Measurements from ENCODE around the gene DNAJB8.

DNAJB8 gene

DNA sequence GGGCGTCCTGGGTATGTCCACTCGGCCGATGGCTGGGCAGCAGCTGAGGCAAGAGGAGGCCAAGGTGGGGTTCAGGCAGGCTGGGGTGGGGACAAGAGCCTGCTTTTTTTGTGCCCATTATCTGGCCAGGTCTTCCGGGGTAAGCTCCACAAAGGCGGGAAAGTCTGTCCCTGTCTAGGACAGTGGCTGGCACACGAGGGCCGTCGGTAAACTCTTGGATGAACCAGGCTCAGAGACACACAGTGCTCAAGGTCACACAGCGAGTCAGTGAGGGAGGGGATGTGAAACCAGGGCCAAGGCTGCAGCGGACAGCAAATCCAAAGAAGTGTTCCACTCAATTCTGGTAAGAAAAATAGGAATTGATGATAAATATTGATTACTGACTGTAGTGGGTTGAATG is 2.9 kb downstream of the DNAJB8 start:
- no peak for DNase-seq

DNA sequence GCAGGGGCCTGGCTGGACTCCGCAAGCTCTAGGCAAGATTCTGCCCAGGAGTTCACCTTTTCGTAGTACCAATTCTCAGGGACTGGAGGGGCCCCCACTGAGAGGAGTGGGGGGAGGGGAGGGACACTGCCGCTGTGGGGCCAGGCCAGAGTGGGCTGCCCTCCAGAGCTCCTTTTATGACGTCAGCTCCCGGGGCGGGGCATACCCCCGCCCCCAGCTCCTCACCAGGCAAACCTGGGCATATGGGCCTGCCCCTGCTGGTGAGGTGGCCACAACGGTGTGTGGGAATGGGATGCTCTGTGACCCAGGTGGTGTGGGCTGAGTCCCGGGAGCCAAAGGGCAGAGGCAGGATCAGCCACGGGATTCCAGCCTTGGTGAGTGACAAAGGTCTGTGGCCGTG is 3.3 kb downstream of the DNAJB8 start:
- DNase-seq: no peak

GRCh38 chr3:128462931-128463330 is 3.8 kb downstream of the DNAJB8 start:
- no peak for DNase-seq

DNA sequence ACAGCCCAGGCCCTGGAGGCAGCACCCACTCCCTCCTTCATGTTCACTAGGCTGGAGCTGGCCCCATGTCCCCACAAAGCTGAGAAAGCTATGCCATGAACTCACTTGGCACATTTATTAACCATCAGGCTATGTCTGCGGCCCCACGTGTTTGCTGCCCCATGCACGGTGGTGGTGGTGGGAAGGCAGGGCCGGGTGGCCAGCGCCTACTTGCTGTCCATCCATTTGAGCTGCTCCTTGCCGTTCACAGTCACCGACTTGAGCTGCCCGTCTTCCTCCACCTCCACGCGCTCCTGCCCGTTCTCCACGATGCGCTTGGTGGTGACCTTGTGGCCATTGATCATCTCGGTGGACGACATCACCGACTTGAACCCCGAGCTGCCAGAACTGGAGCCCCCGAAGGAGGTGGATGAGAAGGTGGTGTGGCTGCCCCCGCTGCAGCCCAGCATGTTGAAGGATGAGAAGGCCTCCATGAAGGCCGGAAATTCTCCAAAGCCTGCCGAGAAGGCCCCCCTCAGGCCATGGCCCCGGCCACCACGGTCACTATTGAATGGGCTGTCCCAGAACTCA is 4.3 kb downstream of the DNAJB8 start:
- DNase-seq: no peak

DNA sequence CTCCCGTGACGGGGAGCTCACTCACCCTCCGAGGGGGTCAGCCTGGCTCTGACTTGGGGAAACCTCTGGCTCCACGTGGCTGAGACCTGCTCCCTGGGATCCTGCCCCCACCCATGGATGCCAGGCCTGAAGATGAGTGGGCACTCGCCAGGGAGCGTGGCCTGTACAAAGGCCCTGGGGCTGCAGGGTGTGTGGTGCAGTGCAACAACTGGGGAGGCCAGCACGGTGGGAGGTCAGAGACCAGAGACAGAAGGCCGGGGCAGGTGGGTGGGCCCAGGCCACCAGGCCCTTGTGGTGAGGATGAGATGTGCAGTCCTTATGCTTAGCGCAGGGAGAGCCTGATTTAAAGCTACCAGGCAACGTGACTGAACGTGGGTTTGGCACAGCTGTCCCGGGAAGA is 5.0 kb downstream of the DNAJB8 start:
- no peak for DNase-seq

- DNase-seq: no peak
These were observed 7.2 kb downstream of the DNAJB8 start for GRCh38 chr3:128459461-128459820.

DNA sequence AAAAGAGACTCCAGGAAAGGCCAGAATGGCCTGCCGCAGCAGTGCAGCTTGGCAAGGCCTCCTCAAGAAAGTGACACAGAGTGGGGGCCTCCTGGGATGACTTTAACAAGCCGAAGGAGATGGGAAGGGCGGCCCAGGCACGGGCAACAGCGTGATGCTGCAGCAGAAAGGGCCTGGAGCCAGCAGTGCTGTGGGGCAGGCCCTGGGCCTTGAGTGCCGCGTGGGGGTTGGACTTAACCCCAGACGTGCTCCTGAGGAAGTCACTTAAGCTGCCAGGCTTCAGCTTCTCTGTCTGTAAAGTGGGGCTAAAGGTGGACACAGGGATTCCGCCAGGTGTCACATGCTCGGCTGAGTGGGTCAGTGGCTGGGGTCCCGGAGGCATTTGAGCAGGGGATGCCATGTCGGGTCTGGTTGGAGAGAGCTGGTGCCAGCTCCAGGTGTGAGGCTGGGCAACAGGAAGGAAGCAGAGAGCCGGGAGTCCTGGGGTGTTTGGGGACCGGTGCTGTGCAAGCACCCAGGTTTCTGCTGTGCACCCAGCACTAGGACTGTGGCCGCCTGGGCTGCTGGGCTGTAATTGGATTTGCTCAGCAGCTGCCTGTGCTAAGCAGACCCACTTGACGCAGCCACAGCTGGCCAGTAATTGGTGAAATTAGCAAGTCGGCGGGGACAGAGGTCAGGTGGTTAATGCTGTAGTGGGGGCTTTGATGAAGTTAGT is 7.8 kb downstream of the DNAJB8 start:
- DNase-seq: no peak

DNA sequence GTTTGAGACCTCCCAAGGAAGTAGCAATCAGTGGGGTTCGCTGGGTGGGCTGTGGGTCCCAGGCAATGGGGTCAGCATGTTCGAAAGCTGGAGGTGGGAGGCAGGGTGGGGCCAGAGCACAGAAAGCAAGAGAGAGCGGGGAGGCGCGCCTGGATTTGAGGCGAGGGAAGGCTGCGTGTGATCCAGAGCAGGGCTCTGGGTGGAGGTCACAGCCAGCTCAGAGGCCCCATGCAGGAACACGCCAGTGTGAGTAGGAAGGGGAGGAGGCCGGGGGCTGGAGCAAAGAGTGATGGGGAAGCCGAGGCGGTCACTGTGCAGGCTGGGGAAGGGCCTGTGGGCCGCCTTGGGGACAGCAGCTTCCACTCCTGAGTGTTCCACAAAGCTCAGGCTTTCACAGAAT is 8.8 kb downstream of the DNAJB8 start:
- no peak for DNase-seq

- no peak for DNase-seq
These were observed 9.6 kb downstream of the DNAJB8 start for GRCh38 chr3:128456776-128457715.

- DNase-seq: no peak
These were observed 10.6 kb downstream of the DNAJB8 start for GRCh38 chr3:128455786-128456748.

DNA sequence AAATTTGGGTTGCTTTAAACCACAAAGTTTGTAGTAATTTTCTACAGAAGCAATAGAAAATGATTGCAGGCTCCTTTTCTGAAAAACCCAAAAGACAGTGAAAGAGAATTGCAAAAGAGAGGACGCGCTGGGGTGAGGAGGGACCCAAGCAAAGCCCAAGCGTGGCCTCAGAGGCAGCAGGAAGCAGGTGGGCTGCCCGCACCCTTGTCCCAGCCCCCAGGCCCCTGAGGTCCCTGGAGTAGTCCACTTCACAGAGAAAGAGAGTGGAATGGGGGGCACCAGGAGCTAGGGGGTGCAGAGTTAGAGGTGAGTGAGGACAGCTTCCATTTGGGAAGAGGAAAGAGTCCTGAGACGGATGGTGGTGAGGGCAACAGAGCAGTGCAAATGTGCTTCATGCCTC is 11.6 kb downstream of the DNAJB8 start:
- no peak for DNase-seq

- DNase-seq: no peak
These were observed 12.4 kb downstream of the DNAJB8 start for GRCh38 chr3:128454310-128454618.

GRCh38 chr3:128453501-128454309 is 13.0 kb downstream of the DNAJB8 start:
- DNase-seq: no peak

DNA sequence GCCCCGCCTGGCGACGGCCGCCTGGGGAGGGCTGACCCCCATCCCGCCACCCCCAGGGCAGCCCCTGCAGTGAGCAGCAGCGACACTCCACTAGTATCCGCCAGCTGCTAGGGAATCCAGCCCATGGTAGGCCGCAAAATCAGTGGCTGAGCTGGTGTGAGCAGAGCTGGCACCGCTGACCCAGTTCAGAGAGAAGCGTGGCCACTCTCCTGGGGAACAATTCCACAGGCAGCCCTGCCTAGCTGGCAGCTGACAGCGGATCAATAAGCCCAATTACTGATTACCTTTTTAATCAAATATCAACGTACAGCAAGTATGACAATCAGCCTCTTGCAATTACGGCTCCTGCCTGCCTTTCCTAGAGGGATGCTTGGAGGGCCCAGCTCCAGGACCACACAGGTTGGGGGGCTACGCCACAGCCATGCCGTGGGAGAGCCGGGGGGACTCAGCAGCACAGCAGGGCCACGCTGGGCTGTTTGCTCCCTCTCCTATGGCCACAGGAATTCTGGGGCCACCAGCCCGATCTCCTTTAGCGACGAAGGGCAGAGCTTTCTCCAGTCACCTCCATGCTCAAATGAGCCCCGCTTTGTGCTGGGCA is 13.9 kb downstream of the DNAJB8 start:
- no peak for DNase-seq

DNA sequence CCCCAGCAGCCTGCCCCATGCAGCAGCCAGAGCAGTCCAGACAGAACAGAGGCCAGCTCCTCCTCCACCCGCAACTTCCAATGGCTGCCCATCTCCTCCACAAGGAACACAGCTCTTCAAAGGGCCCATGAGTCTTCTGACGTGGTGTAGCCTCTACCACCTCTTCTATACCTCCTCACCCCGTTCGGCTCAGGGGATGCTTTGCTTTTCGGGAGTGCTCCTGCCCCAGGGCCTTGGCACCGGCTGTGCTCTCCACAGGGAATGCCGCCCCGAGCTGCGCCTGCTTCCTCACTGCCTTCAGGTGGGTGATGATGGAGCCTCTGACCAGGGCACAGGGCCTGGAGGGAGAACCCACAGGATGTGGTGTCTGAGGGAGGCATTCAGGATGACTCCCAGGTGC is 14.6 kb downstream of the DNAJB8 start:
- DNase-seq: no peak

- no peak for DNase-seq
These were observed 17.5 kb downstream of the DNAJB8 start for GRCh38 chr3:128449111-128449638.

GRCh38 chr3:128448491-128448890 is 18.2 kb downstream of the DNAJB8 start:
- DNase-seq: peak; percentile 10

DNA sequence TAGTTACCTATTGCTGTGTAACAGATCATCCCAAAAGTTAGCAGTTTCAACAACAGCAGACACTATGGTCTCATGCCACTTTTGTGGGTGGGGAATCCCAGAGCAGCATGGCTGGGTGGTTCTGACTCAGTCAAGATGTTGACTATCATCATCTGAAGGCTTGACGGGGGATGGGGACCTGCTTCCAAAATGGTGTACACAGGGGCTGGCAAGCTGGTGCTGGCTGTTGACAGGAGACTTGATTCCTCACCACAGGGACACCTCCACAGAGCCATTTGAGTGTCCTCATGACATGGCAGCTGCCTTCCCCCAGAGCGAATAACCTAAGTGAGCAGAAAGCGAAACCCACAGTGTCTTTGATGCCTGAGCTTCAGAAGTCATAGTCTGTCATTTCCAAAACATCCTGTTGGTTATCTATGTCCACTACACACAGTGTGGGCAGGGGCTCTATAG is 19.1 kb downstream of the DNAJB8 start:
- no peak for DNase-seq

- DNase-seq: no peak
These were observed 19.9 kb downstream of the DNAJB8 start for GRCh38 chr3:128446821-128447220.

DNA sequence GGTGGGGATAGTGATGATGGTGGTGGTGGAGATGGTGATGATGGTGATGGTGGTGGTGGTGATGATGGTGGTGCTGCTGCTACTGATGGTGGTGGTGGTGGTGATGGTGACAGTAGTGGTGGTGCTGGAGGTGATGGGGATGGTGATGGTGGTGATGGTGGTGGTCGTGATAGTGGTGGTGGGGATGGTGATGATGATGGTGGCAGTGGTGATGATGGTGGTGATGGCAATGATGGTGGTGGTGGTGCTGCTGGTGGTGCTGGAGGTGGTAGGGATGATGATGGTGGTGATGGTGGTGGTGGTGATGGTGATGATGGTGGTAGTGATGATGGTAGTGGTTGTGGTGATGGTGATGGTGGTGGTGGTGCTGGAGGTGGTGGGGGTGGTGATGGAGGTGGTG is 21.3 kb downstream of the DNAJB8 start:
- no peak for DNase-seq

DNA sequence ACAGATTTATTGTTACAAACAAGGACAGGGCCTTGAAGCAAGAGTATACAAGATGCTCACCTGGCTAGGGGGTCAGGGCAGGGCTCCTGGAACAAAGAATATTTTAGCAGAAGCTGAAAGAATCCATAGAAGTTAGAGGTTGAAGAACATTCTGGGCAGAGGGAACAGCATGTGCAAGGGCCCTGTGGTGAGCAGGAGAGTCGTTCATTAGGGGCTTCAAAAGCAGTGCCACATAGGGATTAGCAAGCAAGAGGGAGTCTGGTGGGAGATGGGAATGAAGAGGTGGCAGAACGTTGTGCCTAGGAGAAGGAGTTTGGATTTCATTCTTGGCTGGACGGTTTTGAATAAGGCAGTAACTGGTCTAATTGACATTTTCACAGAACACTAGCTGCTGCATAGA is 22.9 kb downstream of the DNAJB8 start:
- DNase-seq: no peak
